Stimulated activated CD4-positive, alpha-beta T cell treated with anti-CD3 and anti-CD28 coated beads, Interleukin-12 subunit alpha, Interleukin-12 subunit beta, amount 100 ng/mL, for 4 hours (primary cell): ENCODE results near the gene ZBTB9.
A peak's percentile ranks its signal among the peaks of the same experiment; 100 is the strongest.

Source experiments
- DNase-seq: peaks from one replicate; pipeline ENCODE4 v3.0.0-alpha.2; 2020

Gene ZBTB9

DNA sequence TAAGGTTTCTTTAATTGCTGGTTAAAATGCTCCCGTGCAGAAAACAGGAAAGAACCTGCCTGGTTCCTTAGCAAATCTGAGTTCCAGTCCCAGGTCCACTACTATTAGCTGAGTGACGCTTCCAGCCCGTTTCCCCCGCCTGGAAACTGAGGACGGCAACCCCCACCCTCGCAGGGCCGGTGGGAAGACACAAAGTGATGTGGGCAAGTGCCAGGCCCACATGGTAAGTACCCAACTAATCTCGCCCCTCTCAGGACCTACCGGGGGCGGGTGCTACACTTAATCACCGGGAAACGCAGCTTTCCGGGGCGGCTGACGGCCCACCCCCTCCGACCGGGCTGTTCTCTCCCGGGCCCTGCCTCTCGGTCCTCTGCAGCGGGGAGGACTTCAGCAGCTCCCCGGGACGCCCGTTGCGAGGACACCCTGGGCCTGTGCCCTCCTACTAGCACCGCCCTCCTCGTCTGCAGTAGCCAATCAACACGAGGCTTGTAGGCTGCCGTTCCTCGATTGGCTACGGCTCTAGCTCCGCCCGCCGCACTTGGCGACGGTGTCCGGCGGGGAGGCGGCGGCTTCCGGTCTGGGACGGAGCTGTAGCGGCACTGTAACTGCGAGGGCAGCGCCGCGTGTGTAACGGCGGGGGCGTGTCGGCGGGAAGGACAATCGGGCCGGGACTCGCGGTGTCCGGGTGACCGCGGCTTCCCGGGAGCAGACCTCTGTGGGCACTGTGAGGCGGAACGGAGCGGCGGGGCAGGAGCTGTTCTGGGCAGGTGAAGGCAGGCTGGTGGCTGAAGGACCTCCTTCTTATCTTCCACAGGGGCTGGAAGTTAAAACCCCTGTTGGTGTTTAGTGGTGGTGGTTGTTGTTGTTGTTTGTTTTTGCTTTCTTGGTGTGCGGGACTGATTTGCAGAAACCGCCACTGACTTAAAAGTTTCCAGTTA is at the start of gene ZBTB9:
TSS of gene ZBTB9 (plus strand) at position 568 of the 938 bp plus-strand sequence. CDS start 525 bp downstream, outside the sequence.
- DNase-seq: peak; percentile 89

- DNase-seq: no peak
Measured at GRCh38 chr6:33404884-33405283, 49.5 kb upstream of the ZBTB9 start.

- DNase-seq: no peak
Measured at GRCh38 chr6:33405386-33405940, 48.9 kb upstream of the ZBTB9 start.

DNA sequence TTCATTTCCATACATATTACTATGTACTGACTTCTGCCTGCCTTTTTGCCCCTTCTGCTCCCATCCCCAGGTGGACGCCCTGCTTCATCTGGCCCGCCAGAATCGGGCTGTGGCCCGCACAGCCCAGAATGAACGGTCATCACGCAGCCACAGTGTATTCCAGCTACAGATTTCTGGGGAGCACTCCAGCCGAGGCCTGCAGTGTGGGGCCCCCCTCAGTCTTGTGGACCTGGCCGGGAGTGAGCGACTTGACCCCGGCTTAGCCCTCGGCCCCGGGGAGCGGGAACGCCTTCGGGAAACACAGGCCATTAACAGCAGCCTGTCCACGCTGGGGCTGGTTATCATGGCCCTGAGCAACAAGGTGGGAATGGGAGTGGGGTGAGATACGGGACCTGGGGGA is 48.2 kb upstream of the ZBTB9 start:
- no peak for DNase-seq

GRCh38 chr6:33407132-33407718 is 47.2 kb upstream of the ZBTB9 start:
- DNase-seq: no peak

DNA sequence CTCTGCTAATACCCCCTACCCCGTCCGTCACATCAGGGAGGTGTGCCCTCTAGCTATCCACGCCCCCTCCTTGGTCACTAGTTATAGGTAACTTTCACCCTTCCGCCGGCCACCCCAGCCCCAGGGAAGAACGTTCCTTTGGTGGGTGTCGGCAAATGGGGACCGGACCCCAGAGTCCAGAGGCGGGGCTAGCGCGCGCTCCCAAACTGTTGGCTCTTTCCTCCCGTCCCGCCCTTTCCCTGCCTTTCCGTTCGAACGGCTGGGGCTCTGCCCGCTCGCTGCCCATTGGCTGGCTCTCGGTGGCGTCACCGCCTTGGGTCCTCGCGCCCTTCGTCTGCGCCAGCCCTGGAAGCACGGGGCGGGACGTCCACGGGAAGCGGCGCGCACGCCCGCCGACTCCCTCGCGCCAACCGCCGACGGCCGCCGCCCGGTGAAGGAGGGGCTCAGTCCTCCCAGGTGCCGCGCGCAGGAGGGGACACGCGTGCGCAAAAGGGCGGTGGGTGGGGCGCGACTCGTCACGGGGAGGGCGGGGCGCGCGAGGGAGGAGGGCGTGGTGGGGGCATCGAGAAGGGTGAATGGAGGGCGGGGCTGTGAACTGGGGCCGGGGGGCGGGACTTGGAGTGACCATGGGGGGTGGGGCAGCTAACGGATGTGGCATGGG is 44.2 kb upstream of the ZBTB9 start:
- peak; percentile 98 for DNase-seq

GRCh38 chr6:33410711-33411631 is 43.4 kb upstream of the ZBTB9 start, which contains the start of gene PHF1:
TSS of gene PHF1 (plus strand) at chr6:33411014. CDS start at chr6:33412264, 1,250 bp downstream.
- peak; percentile 75 for DNase-seq

DNA sequence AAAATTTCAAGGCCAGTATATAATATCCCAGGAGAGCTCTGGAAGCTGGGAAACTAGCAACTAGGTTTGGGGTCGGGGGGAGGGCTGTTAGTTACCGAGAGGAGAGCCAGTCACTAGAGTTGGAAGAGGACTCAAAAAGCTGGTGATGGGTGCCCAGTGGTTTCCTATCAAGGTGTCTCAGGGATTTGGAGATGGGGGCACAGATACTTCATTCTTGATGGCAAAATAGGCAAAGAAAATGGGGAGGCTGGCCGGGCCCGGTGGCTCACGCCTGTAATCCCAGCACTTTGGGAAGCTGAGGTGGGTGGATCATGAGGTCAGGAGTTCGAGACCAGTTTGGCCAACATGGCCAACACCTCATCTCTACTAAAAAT is 42.8 kb upstream of the ZBTB9 start:
- DNase-seq: no peak

GRCh38 chr6:33412140-33413009 is 42.0 kb upstream of the ZBTB9 start:
- DNase-seq: no peak

GRCh38 chr6:33413241-33414120 is 40.9 kb upstream of the ZBTB9 start:
- DNase-seq: no peak

GRCh38 chr6:33414592-33415271 is 39.6 kb upstream of the ZBTB9 start:
- DNase-seq: no peak

GRCh38 chr6:33415831-33416230 is 38.5 kb upstream of the ZBTB9 start:
- DNase-seq: no peak

GRCh38 chr6:33416386-33417127 is 37.8 kb upstream of the ZBTB9 start:
- DNase-seq: no peak

DNA sequence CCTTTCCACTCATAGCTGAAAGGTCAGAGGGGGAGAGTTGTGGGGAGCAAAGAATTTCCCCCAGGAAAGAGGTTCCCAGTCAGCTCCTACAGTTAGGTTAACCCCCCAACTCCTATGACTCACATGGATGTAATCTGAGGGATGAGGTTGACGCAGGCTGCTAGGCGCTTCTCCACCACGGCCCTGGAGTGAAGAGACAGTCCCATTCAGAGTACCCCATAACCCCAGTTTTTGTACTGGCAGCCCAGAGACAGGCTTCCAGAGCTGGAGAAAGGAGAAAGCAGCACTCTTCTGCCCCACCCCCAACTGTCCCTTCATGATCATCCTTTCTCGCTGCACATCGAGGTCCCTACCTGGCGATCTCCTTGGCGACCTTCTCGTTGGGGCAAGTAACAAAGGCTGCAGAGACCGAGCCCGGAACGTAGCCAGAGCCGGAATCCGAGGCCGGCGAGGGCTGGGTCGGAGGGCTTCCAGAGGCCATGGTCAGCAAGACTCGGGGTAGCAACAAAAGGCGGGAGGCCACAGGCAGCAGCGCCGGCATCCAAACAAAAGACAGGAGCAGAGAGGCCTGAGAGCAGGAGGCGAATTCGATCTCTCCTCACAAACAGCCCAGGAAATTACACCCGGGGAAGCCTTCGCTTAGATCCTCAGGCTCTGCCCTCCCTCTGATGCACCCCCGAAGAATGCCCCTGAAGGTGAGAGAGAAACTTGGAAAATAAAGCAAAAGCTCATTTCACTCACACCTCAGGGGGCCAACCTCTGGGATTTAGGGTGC is 37.1 kb upstream of the ZBTB9 start:
- no peak for DNase-seq

GRCh38 chr6:33417903-33418689 is 36.3 kb upstream of the ZBTB9 start, which contains the start of gene CUTA:
TSS of gene CUTA (minus strand) at chr6:33418107. CDS start at chr6:33418000, 107 bp downstream.
- peak; percentile 95 for DNase-seq

DNA sequence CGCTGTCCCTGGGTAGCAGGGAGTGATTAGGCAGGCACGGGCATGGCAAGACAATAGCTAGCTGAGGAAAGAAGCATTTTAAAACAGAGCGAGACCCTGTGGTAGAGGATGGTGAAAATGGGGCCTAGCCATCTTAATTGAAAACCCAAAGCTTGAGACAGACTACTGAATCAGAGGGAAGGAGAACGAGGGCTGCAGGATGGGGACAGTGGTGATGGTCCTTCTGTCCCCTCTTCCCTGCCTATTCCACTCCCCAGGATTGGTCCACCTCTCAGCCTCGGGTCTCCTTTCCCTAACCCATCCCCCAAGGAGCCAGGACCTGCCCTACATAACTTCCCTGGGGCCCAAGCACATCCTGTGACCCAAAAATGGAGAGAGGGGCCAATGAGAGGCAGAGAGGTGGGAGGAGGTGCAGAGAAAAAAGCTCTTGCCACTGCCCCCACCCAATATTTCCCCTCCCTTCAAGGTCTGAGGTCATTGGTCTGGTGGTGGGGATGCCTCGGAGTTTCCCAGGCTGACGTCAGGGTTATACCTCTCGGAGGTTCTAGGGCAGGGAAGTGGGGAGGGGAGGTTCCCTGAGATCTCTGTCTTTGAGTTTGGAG is 35.6 kb upstream of the ZBTB9 start:
- no peak for DNase-seq
